ENCODE measurements around the gene DYNC2H1.

The DYNC2H1 gene

DNA sequence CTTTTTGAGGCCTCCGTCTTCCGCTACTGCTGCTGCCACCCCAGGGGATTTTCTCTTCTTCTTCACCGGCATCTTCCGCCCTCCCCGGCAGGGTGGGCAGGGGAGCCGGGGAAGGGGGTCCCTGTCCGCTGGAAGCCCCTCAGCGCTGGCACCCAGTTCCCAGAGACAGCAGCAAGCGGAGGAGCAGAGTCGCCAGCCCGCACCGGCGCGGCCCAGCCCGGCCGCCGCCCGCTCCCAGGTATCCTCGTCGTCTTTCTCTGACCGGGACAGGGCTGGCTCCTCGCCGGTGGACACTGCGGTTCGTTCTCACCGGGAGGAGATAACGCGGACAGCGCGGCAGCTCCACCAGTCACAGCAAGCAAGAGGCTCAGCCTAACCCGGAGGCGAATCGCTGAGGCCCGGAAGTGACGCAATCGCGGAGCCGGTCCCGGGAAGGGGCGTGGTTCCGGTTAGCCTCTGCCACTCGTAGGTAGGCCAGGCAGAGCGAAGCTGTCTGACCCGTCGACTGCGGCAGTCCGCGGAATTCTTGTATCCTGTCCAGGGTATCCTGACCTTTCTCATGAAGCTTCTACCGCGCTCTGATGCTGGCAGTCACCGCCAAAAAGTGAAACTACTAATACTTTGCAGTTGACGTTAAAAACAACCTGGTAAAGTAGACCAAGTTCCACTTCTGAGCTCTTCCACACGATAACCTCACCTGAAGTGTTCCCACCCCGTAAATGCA is 17.3 kb upstream of the DYNC2H1 start, which contains the start of gene DCUN1D5:
TSS of gene DCUN1D5 (minus strand) at position 360 of the 724 bp plus-strand sequence. CDS start at position 72, 288 bp downstream.
- TF ChIP-seq, protein P1, sequence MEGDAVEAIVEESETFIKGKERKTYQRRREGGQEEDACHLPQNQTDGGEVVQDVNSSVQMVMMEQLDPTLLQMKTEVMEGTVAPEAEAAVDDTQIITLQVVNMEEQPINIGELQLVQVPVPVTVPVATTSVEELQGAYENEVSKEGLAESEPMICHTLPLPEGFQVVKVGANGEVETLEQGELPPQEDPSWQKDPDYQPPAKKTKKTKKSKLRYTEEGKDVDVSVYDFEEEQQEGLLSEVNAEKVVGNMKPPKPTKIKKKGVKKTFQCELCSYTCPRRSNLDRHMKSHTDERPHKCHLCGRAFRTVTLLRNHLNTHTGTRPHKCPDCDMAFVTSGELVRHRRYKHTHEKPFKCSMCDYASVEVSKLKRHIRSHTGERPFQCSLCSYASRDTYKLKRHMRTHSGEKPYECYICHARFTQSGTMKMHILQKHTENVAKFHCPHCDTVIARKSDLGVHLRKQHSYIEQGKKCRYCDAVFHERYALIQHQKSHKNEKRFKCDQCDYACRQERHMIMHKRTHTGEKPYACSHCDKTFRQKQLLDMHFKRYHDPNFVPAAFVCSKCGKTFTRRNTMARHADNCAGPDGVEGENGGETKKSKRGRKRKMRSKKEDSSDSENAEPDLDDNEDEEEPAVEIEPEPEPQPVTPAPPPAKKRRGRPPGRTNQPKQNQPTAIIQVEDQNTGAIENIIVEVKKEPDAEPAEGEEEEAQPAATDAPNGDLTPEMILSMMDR (IDR thresholded peaks at IDR 0.05; ENCODE audit: borderline replicate concordance, insufficient read depth, low read depth, low read length) = no peak

DNA sequence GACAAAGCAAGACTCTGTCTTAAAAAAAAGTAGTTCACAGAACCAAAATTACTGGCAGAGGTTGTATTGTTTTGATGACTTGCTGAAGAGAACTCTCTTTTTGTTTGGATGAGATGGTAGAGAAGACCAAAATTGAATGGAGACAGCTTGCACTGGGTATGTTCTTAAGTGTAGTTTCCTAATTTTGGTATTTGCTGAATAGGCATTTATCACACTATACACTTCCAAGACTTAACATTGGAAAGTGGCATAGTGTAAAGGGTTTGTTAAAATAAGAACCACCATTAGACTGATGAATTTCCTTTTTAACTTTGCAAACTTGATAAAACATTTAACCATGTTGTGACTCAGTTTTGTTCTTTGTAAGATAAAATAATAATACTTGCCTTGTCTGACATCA is 11.9 kb upstream of the DYNC2H1 start:
- H3K4me3 ChIP-seq (ENCODE audit: low read depth, low read length) = no peak overlapping the region

More for the DNA sequence above, 17.3 kb upstream of the DYNC2H1 start, which contains the start of gene DCUN1D5:
- peak within 1 kb of the TSS; percentile 97 for H3K4me3 ChIP-seq (ENCODE audit: low read depth, low read length)

DNA sequence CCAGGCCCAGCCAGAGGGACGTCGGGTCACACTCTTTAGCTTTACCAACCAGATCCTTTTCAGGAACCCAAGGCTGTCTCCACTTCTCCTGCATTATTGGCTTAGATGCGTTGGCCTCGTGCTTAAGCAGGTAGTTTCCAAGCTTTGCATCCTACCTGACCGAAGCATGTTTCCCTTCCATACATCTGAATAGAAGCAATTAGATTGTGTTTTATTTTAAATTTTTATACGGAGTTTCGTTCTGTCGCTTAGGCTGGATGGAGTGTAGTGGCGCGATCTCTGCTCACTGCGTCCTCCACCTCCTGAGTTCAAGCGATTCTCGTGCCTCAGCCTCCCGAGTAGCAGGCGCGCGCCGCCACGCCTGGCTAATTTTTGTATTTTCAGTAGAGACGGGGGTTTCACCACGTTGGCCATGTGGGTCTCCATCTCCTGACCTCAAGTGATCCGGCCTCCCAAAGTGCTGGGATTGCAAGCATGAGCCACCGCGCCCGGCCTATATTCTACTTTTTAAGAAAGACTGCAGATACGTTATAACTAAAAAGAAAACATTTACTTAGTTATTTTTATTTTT is 677 bp downstream of the DYNC2H1 start:
- TF ChIP-seq, protein P1 (IDR thresholded peaks at IDR 0.05; ENCODE audit: borderline replicate concordance, insufficient read depth, low read depth, low read length) = no peak
- H3K4me3 ChIP-seq (ENCODE audit: low read depth, low read length) = peak overlapping the region; percentile 48

More for the DNA sequence above, 11.9 kb upstream of the DYNC2H1 start:
- TF ChIP-seq, protein P1 (IDR thresholded peaks at IDR 0.05; ENCODE audit: borderline replicate concordance, insufficient read depth, low read depth, low read length) = no peak

DNA sequence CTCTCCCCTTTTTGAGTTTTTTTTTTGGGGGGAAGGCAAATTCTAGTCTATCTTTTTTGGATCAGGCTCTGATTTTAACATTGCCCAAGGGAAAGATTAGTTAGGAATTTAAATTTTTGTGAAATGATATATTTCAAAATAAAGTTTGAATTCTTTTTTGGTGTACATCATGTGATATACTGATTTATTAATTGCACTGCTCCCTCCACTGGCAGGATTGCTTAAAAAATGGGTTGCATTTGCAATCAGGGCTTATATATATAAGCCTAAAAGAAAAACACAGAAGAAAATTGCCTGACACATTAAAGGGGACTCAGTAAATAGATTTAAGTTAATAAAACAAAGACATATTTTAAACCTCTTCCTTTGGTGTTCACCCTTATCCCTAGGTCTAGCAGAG is 1.2 kb downstream of the DYNC2H1 start:
- TF ChIP-seq, protein P1 (IDR thresholded peaks at IDR 0.05; ENCODE audit: borderline replicate concordance, insufficient read depth, low read depth, low read length) = no peak

DNA sequence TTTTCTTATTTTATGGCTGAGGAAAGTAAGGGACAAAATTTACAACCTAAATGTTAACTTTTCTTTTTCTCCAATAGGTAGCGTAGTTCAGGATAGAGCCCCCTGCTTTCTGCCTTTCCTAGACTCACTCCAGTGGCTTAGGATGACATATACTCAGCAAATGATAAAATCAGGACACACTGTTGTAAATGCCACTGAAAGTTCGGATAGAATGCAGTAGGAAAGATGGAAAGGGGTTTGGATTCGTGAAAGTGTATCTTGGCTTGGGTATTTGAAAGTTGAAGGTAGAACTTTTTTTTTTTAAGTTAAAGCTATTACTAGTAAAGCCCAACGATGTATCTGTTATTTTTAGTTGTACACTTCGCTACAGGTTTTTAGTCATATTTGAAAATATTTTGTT is 2.2 kb downstream of the DYNC2H1 start:
- no peak overlapping the region for H3K4me3 ChIP-seq (ENCODE audit: low read depth, low read length)
- TF ChIP-seq, protein P1 (IDR thresholded peaks at IDR 0.05; ENCODE audit: borderline replicate concordance, insufficient read depth, low read depth, low read length) = no peak

More for the DNA sequence above, 1.2 kb downstream of the DYNC2H1 start:
- no peak overlapping the region for H3K4me3 ChIP-seq (ENCODE audit: low read depth, low read length)

DNA sequence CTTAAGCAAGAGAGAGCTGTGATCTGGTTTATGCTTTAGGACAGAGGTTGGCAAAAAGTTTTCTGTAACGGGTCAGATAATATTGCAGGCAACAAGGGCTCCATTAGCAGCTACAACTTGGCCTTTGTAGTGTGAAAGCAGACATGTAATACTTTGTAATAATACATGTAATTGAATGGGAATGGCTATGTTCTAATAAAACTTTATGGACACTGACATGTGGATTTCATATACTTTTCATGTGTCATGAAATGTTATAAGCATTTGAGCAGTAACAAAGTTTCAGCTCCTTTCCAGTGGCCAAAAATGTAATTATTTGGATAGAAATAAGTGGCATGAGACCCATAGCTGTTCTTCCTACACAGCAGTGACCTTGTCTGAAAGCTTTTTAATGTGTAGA is 3.1 kb downstream of the DYNC2H1 start:
- no peak overlapping the region for H3K4me3 ChIP-seq (ENCODE audit: low read depth, low read length)
- TF ChIP-seq, protein P1 (IDR thresholded peaks at IDR 0.05; ENCODE audit: borderline replicate concordance, insufficient read depth, low read depth, low read length) = no peak

DNA sequence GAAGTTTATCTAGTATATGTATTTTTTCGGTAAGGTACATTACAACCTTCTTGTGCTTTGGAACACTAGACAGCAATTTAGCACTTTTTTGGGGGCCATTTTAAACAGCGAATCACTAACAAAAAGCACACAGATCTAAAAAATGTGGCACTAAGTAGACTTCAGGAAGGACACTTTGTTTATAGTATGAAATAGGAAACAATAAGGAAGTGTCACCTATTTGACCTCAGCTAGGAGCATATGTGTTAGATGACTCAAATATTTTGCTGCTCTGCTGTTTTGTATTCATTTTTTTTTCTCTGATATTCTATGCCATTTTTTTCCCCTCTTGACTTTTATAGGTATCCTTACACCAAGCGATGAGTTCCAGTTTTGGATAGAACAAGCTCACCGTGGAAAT is 5.6 kb downstream of the DYNC2H1 start:
- no peak overlapping the region for H3K4me3 ChIP-seq (ENCODE audit: low read depth, low read length)
- TF ChIP-seq, protein P1 (IDR thresholded peaks at IDR 0.05; ENCODE audit: borderline replicate concordance, insufficient read depth, low read depth, low read length) = no peak

All from GM12875 (cell line).